Measurements from ENCODE around the gene MATN4.
"Not testable (repeated sequence)": the region's sequence is repeated elsewhere in the genome, so short reads cannot be mapped to it uniquely, and the experiment has no call there.

Gene MATN4, protein sequence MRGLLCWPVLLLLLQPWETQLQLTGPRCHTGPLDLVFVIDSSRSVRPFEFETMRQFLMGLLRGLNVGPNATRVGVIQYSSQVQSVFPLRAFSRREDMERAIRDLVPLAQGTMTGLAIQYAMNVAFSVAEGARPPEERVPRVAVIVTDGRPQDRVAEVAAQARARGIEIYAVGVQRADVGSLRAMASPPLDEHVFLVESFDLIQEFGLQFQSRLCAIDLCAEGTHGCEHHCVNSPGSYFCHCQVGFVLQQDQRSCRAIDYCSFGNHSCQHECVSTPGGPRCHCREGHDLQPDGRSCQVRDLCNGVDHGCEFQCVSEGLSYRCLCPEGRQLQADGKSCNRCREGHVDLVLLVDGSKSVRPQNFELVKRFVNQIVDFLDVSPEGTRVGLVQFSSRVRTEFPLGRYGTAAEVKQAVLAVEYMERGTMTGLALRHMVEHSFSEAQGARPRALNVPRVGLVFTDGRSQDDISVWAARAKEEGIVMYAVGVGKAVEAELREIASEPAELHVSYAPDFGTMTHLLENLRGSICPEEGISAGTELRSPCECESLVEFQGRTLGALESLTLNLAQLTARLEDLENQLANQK

DNA sequence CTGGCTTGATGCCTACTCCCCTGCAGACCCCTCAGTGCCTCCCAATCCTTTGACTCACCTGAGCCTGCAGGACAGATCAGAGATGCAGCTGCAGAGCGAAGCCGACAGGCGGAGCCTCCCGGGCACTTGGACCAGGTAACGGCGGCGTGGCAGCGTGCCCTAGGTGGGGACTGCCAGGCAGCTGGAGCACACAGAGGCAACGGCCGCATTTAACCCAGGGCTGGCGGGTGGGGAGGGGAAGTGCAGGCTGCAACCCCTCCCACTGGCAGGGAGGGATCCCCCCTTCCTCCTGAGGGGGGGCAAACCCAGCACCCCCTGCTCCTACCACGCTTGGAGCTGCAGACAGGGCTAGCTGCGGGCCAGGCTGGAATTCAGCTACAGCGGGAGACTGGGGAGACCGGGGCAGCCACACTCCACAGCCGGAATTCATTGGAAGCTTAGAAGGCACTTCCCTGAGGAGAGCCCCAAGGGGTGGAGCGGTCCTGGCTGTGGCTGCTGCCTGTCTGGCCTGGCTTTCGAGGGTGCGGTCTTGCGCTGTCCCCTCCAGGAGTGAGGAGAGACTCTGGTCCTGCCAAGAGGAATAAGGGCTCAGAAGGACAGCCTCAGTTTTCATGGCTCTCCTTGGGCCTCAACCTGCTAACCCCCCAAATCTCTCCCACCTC is at the start of gene MATN4:
TSS of gene MATN4 (minus strand) at position 183 of the 662 bp plus-strand sequence. CDS start 2,717 bp downstream, outside the sequence.
- DNase-seq (ENCODE audit: low read depth in 2 of 2): no peak

DNA sequence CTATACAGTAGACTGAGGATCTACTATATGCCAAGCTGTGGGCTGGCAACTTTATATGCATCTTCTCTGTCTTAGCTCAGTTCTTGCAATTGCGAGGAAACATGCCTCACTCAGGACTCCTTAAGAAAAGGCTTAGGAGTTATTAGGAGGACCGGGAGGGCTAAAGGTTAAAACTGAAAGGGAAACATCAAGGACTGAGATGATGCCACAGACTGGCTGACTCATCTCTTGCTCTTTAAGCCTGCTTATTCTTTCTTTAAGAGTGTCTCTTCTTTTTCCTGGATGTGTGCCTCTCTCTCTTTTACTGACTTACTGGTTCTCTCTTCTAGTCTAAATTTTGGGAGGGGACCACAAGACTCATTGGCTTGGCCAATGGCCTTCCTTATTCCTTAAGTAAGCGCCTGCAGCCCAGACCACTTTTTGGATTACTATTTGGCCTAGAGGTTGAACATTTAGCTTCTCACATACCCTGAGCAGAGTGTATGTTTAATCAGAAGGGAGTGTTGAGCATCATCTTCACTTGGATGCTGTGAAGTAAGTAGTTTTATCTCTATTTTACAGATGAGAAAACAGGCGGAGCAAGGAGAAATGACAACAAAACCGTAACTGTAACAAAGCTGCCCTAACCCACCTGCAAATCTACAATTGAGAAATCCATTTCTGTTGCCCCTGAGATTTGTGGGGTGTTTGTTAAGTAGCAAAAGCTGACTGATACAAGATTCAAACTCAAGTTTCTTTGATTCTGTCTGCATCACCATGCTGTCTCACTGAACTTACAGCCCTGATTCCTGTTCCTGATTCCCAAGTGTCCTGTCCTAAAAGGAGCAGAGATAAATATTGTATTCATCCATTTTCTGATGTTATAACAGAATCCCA is 47.3 kb upstream of the MATN4 start:
- DNase-seq (ENCODE audit: low read depth in 2 of 2): no peak

DNA sequence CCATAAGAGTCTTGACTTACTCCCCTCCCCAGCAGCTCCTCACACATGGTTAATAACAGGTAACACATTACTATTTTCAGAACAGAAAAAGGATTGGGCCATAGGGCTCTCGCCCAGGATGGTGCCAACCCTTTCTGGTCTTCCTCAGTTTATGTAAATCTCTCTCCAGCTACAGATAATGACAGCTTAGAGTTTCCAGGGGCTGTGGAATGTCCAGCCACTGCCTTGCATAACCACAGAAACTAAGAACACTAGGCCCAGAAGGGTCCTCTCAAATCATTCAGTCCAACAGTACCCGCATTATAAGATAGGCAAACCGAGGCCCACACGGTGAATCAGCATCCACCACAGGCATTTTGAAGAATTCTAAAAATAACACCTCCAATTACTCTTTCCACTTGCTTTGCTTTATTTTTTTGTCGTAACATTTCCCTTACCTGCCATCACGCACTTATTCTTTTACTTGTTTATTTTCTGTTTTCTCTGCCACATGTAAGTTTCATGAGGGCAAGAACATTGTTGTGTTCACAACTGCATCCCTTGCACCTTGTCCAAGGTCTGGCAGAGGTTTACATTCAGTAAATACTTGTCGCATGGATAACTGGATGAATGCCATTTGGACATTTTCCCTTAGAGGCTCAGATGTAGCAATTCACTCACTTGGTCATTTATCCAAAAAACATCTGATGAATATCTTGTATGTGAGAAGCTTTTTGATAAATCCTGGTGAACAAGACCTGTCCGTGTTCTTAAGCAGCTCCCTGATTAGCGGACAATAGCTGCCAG is 46.5 kb upstream of the MATN4 start:
- no peak for DNase-seq (ENCODE audit: low read depth in 2 of 2)

DNA sequence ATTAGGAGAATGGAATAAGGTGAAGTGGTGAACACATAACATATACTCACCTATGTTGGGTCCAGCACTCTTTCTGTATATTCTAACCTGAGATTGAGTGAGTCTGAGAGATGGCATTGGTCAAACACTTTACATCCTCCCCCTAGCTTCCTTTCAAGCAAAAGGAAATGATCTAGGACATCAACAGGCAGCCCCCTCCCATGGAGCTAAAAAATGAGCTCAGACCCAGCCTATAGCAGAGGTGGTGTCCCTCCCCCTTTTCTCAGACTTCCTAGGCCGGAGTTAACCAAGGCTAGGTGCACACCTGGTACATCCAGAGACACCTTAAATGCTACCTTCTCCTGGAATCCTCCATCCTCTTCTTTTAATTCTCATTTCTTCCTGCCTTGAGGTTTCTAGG is 45.6 kb upstream of the MATN4 start:
- DNase-seq (ENCODE audit: low read depth in 2 of 2): no peak

DNA sequence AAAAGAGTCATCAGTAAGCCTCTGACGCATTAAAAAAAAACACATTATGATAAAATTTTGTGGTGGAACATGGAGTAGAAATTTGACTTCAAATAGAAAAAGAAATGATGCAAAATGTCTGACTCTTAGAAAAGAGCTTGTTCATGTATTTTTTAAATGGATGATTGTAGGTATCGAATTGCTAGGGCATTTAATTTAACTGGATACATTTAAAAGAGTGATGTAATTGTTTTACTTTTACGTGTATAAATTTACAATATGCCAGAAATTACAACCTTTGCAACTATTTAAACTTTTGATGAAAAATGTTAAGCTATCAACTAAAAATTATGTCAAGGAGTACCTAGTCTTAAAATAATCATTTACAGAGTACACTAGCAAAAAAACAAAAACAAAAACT is 44.6 kb upstream of the MATN4 start:
- DNase-seq (ENCODE audit: low read depth in 2 of 2): no peak

DNA sequence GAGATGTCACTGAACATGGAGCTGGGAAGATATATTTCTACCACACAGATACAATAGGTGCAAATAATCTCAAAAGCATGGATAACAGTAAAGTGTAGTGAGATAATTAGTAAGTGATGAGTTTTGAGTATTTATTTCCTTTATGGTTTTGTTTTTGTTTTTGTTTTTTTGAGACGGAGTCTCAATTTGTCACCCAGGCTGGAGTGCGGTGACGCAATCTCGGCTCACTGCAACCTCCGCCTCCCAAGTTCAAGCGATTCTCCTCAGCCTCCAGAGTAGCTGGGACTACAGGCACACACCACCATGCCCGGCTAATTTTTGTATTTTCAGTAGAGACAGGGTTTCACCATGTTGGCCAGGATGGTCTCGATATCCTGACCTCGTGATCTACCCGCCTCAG is 42.7 kb upstream of the MATN4 start:
- not testable (repeated sequence) for DNase-seq (ENCODE audit: low read depth in 2 of 2)

DNA sequence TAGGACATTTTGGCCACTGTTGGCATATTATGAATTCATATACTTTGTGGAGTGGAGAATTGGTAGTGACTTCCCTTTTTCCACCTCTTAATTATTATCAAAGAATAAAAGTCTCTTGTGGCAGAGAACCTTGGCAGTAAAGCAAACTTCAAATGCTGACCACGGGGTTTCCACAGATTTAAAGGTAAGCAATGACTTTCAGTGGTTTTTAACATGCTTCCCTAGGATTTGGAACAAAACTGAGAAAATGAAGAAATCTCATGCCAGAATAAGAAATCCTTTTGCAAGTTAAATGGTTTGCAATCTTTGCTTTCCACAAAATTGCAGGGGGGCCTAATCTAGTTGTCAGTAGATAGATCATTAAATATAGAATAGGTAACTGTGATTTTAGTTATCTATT is 42.1 kb upstream of the MATN4 start:
- DNase-seq (ENCODE audit: low read depth in 2 of 2): no peak

DNA sequence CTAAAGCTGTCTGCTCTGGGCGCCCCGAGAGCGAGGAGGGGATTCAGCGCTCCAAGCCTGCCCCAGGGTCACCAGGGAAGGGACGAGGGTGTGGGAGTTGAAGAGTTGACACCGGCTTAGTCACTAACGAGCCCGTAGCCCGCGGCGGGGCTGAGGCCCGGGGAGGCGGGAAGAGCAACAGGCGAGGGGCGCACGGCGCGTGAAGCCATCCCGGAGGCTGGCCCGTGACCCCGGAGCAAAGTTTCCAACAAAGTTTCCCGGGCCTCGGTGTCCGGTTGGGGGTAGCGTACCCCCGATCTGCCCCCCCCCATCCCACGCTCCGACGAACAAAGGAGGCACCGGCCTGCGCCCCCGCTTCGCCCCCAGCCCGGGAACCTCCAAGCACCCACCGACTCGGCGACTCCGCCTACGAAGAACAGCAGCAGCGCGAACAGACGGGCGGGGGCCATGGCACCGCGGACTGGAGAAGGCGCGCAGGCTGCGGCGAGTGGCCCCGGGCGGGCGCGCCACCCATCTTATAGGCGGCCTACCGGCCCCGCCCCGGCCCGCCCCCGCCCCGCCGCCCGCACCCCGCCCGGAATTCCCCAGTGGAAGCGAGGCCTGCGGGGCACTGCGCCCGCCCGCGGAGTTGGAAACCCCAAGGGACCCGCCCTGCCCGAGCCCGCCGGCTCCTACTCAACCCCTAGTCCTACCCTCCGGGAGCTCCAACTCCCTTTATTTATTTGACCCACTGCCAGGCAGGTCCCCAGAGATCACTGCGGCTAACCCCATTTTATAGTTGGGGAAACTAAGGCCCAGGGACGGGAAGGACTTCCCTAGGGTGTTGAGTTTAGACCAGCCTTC is 40.1 kb upstream of the MATN4 start, which contains the start of gene SDC4:
TSS of gene SDC4 (minus strand) at position 489 of the 843 bp plus-strand sequence. CDS start at position 449, 40 bp downstream.
- DNase-seq (ENCODE audit: low read depth in 2 of 2): peak; percentile 46 to 47

DNA sequence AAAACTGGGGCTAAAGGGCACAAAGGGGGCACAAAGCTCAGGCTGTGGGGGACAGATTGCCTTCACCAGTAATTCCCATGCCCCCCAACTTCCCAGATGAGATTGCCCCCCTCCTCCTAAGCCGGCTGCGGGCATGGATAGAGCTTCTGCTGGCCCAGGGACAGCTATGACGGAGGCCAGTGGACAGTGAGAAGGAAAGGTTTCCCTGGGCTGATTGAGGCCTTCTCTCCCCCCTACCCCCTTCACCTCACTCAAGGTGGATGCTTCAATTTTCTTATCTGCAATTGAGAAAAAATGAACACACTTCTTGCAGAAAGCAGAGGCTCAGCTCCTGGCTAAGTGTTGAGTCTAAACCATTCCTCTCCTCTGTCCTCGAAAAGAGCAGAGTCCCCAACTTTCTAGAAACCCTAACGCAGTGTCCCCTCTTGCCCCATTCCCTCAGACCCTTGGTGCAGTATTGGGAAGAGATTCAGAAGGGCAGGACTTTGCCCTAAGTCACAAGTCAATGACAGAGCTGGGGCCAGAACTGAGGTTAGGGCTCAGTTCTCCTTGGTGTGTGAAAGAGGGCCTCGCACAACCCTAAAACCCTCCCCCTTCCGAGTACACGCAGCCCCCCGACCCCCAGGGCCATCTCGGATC is 39.3 kb upstream of the MATN4 start:
- no peak for DNase-seq (ENCODE audit: low read depth in 2 of 2)

DNA sequence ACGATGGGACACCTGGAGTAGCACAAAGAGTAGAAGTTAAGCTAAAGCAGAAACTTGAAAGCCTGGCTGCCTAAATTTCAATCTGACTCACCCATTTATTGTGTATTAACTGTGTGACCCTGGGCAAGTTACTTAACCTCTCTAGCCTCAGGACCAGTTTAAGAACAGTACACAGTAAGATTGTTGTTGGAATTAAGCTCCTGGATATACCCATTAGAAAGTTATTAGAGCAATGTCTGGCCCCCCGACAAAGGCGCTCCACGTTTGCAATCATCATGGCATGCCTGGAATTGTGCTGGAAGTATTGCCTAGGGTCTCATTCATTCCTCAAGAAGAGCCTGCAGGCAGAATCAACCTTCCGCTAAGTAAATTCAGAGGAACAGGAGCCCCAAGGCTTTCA is 38.8 kb upstream of the MATN4 start:
- no peak for DNase-seq (ENCODE audit: low read depth in 2 of 2)

DNA sequence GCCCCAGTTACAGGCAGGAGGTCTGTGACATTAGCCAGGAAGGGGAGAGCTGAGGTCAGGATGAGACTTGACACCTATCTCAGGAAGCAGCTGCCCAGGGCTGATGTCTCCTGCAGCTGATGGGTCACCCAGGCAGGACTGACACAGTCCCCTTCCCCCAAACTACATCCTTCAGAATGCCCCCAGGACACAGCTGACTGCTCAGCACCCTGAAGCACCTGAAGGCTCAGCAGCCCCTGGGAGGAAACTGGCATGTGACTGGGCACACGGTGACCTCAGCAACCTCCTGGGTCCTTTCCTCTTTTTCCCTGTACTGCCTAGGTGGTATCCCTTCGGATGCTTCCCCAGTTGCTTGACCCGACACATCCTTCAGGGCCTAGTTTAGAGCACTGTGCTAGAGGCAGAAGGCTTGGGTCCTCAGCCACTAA is 38.2 kb upstream of the MATN4 start:
- no peak for DNase-seq (ENCODE audit: low read depth in 2 of 2)

DNA sequence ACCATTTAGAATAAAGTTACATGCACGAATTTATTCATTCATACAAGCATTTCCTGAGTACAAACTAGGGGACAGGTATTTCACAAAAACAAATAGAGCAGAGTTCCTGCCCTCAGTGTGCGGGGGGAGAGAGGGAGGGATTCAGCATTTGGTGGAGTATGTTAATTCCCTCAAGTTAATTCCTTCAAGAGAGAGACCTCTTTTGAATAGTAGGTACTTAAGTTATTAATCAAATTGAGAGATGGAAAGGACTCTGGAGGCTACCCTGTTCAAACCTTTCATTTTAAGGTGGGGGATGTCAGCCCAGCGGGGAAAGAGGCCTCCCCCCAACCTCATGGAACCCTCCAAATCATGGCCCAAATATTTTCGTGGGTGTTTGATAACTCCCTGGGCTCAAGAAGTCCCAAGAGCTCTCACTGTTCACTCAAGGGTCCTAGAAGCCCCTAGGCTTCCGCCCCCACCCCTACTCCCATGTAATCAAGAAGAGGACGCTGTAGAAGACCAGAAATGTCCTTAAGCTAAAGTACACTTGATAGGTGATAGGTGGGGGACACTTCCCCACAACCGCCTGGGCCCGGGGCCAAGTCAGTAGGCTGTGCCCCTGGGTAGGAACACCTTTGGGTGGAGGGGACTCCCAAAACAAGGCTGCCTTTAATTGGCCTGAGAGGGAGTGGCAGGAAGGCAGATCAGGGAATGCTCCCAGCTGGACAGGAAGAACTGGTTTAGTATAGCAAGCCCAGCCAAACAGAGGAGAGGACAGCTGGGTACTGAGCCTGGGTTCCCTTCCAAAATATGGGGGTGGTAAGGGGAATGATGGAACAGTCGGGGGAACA is 37.2 kb upstream of the MATN4 start:
- no peak for DNase-seq (ENCODE audit: low read depth in 2 of 2)

DNA sequence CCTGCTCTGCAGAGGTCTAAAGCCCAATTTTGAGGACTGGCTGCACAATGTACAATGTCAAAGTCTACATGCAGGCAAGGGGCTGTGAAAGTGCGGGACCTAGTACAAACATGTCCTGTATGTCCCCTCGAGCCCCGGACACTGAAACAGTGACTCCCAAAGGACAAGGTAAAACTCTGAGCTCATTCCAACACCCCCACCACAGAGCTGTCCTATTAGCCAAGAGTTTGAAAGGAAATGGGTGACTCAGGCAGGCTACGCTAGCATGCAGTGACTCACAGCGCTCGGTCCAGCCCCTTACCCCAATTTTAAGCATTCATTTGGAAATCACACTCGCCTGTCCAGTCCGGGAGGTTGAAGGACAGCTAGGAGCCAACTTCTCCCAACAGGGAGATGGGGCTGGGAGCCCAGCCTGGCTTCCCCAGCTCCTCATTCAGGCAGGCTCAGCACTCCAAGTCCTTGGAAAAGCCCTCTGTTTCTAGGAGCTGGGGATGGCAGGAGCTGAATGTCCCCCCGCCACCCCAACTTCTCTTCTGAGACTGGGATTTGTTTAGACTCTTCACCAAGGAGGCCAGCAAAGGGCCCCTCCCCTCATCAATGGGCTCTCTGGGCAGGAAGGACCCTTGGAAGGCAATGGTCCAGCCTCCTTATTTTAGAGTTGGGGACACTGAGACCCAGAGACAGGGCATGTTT is 36.2 kb upstream of the MATN4 start:
- no peak for DNase-seq (ENCODE audit: low read depth in 2 of 2)

DNA sequence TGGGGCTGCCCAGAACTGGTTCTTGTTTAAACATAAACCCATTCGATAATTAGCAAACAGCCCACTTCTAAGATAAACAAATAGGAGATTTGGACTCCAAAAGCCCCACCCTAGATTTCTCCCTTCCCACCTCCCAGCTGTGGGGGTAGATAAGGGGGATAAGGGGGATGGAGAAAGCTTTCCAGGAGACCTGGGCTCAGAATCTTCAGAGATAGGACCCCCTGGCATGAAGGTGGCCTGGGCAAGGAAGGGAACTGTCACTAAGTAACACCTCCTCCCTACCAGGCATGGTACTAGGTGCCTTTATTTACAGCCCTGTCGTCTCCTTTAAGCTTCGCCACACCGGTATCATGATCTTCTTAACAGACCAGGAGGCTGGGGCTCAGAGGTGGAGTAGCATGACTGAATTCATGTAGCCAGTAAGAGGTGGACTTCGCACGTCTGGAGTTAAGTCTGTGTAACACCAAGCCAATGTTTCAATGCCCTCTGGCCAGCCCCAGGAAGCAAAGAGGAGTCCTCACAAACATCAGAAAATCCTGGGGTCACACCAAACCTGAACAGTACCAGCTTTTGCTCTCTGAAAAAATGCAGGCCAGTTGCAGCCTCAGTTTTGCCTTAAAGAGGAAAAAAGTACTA is 35.6 kb upstream of the MATN4 start:
- no peak for DNase-seq (ENCODE audit: low read depth in 2 of 2)

DNA sequence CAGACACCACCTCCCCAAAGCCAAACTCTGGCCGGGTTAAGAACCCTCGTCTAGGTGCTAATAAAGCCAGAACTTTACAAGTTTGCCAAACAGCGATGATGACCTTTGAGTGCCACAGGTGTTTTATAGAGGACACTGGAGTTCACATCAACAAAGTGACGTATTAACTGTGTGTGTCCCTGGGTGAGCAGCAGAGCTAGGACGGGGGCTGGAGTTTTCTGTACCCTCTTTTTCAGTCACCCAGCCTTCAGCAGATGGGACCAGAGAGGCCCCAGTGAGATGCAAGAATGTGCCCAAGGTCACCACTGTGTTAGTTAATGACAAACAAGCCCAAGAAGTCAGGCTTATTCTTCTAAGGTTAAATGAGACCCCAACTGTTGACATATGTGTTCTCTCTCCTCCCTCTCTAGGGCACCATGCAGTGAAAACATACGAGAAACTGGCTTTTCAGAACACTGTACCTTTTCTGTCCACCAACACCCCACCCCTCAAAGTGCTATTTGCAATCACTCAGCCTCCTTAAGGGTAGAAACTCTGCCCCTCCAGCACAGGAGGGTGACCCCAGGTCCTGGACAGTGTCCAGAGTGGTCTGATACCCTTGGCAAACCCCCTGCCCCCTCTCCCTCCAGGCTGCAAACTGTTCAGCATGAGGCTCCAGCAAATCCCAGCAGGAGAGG is 34.9 kb upstream of the MATN4 start:
- DNase-seq (ENCODE audit: low read depth in 2 of 2): no peak

DNA sequence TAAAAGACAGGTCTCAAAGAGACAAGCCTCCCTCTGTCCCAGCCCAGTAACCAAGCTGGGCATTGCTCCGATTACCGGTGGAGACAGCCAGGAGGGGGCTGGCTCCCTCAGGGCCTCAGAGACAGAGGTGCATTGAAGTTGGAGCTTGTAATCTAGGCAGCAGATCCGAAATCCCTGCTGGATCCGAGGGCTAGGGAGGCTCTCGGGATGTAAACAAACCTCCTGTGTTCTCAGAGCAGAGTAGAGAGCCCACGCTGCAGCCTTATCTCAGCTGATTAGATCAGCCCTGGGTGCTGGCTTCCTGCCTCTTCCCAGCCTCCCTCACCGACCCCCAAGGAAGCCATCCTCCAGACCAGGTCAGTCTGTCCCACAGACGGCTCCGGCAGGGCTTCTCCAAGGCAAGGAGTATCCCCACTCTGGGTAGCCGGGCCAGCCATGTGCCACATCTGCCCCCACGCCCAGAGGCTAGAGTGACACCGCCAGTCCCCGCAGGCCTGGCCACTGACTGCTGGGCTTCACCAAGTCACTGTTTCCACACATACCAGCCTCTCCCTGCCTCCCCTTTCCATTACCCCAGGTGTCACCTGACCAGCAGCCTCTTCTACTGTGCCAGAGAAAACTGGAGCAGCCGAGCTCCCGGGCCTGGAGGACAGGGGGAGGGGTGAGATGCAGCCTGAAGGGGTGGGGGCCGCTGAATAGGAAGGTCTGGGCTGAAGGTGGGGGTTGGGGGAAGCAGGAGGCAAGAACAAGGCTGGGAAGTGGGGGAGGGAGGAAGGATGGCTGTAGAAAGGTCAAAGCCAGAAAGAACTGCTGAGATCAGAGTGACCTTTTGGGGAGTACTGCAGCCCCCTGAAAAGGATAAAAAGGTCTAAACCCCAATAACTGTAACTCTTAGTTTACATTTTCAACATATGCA is 34.1 kb upstream of the MATN4 start:
- DNase-seq (ENCODE audit: low read depth in 2 of 2): no peak

All from stimulated activated CD8-positive, alpha-beta memory T cell treated with anti-CD3 and anti-CD28 coated beads, Interleukin-15, amount 100 ng/mL, for 4 hours (primary cell).